ENCODE results near the gene SGPP2. TPM values are rescaled to one million over a fixed set of nuclear protein-coding genes. Genes with fewer than 3 reads are reported as not detected.

The SGPP2 gene
- total RNA-seq, 1 donor from 2014 or later, result 0.11 TPM

DNA sequence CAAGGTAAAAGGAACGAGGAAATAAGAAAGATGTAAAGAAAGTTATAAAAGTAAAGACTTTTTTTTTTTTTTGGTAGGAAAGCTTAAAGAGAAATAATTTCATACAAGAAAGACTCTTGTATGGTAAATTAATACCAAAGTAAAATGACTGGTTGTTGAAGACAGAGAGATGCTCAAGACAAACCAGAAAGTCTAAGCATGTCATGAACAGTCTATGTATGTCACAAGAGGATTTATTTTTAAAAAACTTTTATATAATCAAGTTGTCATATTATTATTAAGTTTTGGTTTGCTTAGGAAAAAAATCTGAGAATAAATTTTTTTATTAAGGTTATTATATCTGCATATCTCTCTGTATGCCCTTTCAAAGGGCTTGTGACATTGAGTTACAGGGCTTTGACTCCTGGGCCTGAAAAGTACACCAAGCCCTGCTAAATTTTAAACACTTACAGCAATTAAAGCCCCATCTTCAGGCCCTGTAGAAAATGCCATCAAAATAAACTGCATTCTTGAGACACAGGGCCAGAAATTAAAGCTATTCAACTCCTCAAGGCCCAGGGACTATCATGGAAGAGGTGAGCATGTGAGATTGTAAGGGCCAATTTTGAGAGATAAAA, 10.9 kb upstream of the SGPP2 start:
- Histone ChIP-seq H3K9me3 (ENCODE audit: low read depth) (peaks cover 16% of the 10 kb centered on the region), H3F3A (ENCODE audit: low read depth) (peaks cover 4% of the 10 kb centered on the region), H3K79me2 (ENCODE audit: low read depth) (no peaks in the 10 kb centered on the region), H4K20me1 (ENCODE audit: low read depth) (no peaks in the 10 kb centered on the region), H3K4me1 (peaks cover 4% of the 10 kb centered on the region), H3K4me2 (no peak overlapping the region), H3K36me3 (peaks cover 6% of the 10 kb centered on the region), H2AFZ (replicated peaks) (no peak overlapping the region), H3K9ac (no peak overlapping the region), H3K4me3 (no peak overlapping the region), H3K27ac (no peak overlapping the region), H3K27me3 (no peaks in the 10 kb centered on the region)
- peak; percentile 18 for DNase-seq (ENCODE audit: low spot score)
- peaks cover 46% of the 10 kb centered on the region for H3K9me3 Mint-ChIP-seq
- TF ChIP-seq, protein P1, sequence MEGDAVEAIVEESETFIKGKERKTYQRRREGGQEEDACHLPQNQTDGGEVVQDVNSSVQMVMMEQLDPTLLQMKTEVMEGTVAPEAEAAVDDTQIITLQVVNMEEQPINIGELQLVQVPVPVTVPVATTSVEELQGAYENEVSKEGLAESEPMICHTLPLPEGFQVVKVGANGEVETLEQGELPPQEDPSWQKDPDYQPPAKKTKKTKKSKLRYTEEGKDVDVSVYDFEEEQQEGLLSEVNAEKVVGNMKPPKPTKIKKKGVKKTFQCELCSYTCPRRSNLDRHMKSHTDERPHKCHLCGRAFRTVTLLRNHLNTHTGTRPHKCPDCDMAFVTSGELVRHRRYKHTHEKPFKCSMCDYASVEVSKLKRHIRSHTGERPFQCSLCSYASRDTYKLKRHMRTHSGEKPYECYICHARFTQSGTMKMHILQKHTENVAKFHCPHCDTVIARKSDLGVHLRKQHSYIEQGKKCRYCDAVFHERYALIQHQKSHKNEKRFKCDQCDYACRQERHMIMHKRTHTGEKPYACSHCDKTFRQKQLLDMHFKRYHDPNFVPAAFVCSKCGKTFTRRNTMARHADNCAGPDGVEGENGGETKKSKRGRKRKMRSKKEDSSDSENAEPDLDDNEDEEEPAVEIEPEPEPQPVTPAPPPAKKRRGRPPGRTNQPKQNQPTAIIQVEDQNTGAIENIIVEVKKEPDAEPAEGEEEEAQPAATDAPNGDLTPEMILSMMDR (IDR thresholded peaks at IDR 0.05), result no peak
- TF ChIP-seq EZH2 (IDR thresholded peaks at IDR 0.05), result no peak
- no peak for TF ChIP-seq EZH2phosphoT487 (IDR thresholded peaks at IDR 0.05)
- H3K27ac Mint-ChIP-seq, result no peak overlapping the region
- H3K36me3 Mint-ChIP-seq, result peaks cover 5% of the 10 kb centered on the region
- H3K4me1 Mint-ChIP-seq, result peaks cover 7% of the 10 kb centered on the region
- H3K4me3 Mint-ChIP-seq, result no peak overlapping the region
- H3K27me3 Mint-ChIP-seq (ENCODE audit: insufficient read depth, low read depth), result no peaks in the 10 kb centered on the region

DNA sequence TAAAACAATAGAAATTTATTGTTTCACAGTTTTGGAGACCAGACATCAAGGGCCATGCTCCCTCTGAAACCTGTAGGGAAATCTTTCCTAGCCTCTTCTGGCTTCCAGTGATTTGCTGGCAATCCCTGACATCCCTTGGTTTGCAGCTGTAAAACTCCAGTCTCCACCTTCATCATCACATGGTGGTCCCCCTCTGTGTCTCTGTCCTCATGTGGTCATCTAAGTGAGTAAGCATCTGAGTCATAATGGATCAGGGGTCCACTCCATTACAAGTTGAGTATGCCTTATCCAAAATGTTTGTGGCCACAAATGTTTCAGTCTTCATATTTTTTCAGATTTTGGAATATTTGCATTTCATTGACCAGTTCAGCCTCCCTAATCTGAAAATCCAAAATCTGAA, 5.6 kb upstream of the SGPP2 start:
- H3K4me3 Mint-ChIP-seq, result no peak overlapping the region
- Histone ChIP-seq H3F3A (ENCODE audit: low read depth) (peaks cover 15% of the 10 kb centered on the region), H3K79me2 (ENCODE audit: low read depth) (no peaks in the 10 kb centered on the region), H2AFZ (replicated peaks) (no peak overlapping the region), H4K20me1 (ENCODE audit: low read depth) (no peaks in the 10 kb centered on the region), H3K4me3 (no peak overlapping the region), H3K4me2 (no peak overlapping the region), H3K4me1 (no peaks in the 10 kb centered on the region), H3K27ac (no peak overlapping the region), H3K36me3 (peaks cover 6% of the 10 kb centered on the region), H3K27me3 (peaks cover 52% of the 10 kb centered on the region), H3K9ac (no peak overlapping the region), H3K9me3 (ENCODE audit: low read depth) (peaks cover 9% of the 10 kb centered on the region)
- H3K27ac Mint-ChIP-seq, result no peak overlapping the region
- DNase-seq (ENCODE audit: low spot score), result no peak
- TF ChIP-seq EZH2phosphoT487 (IDR thresholded peaks at IDR 0.05) (no peak), EZH2 (IDR thresholded peaks at IDR 0.05) (no peak)
- TF ChIP-seq, protein P1 (IDR thresholded peaks at IDR 0.05), result no peak
- peaks cover 16% of the 10 kb centered on the region for H3K9me3 Mint-ChIP-seq
- peaks cover 8% of the 10 kb centered on the region for H3K4me1 Mint-ChIP-seq
- H3K27me3 Mint-ChIP-seq (ENCODE audit: insufficient read depth, low read depth), result peaks cover 26% of the 10 kb centered on the region
- H3K36me3 Mint-ChIP-seq, result peaks cover 5% of the 10 kb centered on the region

DNA sequence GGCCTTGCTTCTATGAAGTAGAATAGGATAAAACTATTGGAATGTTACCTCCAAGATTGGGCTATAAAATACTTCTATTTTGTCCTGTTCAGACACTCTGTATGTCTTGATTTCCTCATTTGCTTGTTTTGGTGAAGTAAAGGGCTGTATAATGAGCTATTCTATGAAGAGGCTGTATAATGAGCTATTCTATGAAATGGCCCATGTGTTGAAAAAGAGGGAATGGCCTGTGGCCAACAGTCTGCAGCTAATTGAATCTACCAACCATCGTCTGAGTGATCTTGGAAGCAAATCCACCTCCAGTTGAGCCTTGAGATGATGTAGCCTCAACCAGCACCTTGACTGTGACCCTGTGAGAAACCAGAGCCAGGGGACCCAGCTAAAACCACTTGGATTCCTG, 3.8 kb upstream of the SGPP2 start:
- no peak overlapping the region for H2AFZ ChIP-seq (replicated peaks)
- no peak for TF ChIP-seq EZH2phosphoT487 (IDR thresholded peaks at IDR 0.05)
- no peak for TF ChIP-seq EZH2 (IDR thresholded peaks at IDR 0.05)
- TF ChIP-seq, protein P1 (IDR thresholded peaks at IDR 0.05), result no peak
- Mint-ChIP-seq H3K27ac (no peak overlapping the region), H3K4me3 (no peak overlapping the region), H3K36me3 (peaks cover 3% of the 10 kb centered on the region), H3K27me3 (ENCODE audit: insufficient read depth, low read depth) (peaks cover 36% of the 10 kb centered on the region), H3K4me1 (peaks cover 16% of the 10 kb centered on the region), H3K9me3 (peaks cover 4% of the 10 kb centered on the region)
- DNase-seq (ENCODE audit: low spot score), result no peak
- no peak overlapping the region for H3K4me2 ChIP-seq
- no peak overlapping the region for H3K9ac ChIP-seq
- H3K79me2 ChIP-seq (ENCODE audit: low read depth), result no peaks in the 10 kb centered on the region
- H4K20me1 ChIP-seq (ENCODE audit: low read depth), result no peaks in the 10 kb centered on the region
- H3K27me3 ChIP-seq, result peaks cover 69% of the 10 kb centered on the region
- H3K9me3 ChIP-seq (ENCODE audit: low read depth), result no peaks in the 10 kb centered on the region
- no peaks in the 10 kb centered on the region for H3K36me3 ChIP-seq
- H3K4me3 ChIP-seq, result no peak overlapping the region
- H3K4me1 ChIP-seq, result peaks cover 9% of the 10 kb centered on the region
- H3K27ac ChIP-seq, result no peak overlapping the region
- H3F3A ChIP-seq (ENCODE audit: low read depth), result peaks cover 15% of the 10 kb centered on the region
